ENCODE results near the gene GRIN1.

Gene GRIN1

DNA sequence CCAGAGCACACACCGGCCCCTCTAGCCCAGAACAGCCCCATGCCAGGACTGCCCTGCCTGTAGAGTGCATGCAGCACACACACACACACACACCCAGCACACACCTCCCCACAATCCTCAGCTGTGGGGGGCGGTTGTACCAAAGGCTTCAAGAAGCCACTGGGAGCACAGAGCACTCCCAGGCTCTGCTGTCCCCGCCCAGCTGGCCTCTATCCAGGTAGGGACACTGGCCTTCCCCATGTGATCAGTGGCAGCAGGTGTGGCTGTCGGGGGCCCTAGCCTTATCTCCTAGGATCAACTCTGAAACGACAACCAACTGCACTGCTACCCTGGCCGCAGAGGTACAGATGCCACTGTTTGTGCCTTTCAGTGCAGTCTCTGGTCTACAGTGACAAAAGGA, 47.4 kb downstream of the GRIN1 start:
- H3K4me3 ChIP-seq (ENCODE audit: low read length) = no peak overlapping the region
- no peak for TF ChIP-seq ZNF274 (IDR thresholded peaks at IDR 0.05; ENCODE audit: low read depth, low read length)

DNA sequence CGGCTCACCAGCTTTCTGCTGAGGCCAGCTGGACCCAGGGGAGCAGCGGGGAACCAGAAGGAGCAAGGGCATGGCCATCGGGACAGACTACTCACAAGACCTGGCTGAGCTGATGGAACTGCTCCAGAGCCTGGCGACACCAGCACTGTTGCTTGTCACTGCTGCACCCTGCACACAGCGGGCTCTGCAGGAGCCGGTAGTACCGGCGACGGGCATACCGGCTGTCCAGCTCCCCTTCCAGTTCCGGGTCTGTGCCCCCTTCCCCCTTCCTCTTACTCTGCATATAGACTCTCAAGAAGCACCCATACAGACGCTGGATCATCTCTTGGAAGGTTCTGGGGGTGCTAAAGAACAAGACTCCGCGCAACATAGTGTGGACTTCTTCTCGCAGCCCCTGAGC, 48.4 kb downstream of the GRIN1 start:
- peak overlapping the region; percentile 80 for H3K4me3 ChIP-seq (ENCODE audit: low read length)
- no peak for TF ChIP-seq ZNF274 (IDR thresholded peaks at IDR 0.05; ENCODE audit: low read depth, low read length)

DNA sequence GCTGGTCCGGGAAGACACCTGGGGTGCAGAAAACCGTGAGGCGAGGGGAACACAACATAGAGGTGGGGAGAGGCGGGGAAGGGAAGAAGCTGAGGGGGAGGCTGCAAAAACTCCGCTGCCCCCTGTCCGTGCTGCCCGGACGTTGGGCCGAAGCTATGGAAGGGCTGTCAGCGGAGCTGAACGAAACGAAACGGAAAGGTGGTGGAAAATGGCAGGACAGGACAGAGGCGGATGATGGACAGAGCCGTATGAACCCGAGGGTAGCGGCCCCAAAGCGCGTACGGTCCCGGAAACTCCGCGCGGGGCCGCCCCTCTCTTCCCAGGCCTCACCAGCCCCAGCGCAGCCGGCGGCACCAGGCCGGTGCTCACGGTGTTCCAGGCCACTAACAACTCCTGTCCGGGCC, 49.1 kb downstream of the GRIN1 start:
- peak overlapping the region; percentile 80 for H3K4me3 ChIP-seq (ENCODE audit: low read length)
- TF ChIP-seq ZNF274 (IDR thresholded peaks at IDR 0.05; ENCODE audit: low read depth, low read length) = no peak

DNA sequence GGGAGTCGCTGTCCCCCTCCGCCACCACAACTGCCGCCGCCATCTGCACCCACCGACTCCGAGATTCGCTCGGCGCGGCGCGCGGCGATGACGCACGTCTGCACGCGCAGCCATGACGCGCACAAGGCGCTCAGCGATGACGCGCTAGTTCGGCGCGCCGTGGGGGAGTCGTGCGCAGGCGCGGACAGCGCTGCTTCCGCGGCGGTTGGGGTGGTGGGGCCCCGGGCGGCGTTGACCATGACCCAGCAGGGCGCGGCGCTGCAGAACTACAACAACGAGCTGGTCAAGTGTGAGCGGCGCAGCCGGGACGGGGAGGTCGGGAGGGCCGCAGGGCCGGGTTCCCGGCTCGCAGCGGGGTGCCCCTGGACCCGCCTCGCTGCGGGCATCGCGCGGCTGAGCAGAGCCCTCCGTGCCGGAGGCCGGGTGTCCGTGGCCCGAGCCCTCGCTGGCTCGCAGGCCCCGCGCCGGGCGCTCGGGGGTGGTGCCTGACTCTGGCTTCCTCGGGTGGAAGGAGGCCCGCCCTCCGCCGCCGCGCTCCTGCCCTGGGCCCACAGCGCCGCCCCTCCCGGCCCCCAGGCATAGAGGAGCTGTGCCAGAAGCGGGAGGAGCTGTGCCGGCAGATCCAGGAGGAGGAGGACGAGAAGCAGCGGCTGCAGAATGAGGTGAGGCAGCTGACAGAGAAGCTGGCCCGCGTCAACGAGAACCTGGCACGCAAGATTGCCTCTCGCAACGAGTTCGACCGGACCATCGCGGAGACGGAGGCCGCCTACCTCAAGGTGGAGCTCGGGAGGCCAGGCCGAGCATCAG, 49.7 kb downstream of the GRIN1 start, which contains the start of the genes ANAPC2 and SSNA1:
Gene ANAPC2 (minus strand): TSS at position 71 of the 807 bp plus-strand sequence. CDS start 28 bp downstream, at position 43.
Gene SSNA1 (plus strand): TSS at position 187 of the 807 bp plus-strand sequence. CDS start 51 bp downstream, at position 238.
- H3K4me3 ChIP-seq (ENCODE audit: low read length) = peak within 1 kb of the TSS; percentile 80
- no peak for TF ChIP-seq ZNF274 (IDR thresholded peaks at IDR 0.05; ENCODE audit: low read depth, low read length)

DNA sequence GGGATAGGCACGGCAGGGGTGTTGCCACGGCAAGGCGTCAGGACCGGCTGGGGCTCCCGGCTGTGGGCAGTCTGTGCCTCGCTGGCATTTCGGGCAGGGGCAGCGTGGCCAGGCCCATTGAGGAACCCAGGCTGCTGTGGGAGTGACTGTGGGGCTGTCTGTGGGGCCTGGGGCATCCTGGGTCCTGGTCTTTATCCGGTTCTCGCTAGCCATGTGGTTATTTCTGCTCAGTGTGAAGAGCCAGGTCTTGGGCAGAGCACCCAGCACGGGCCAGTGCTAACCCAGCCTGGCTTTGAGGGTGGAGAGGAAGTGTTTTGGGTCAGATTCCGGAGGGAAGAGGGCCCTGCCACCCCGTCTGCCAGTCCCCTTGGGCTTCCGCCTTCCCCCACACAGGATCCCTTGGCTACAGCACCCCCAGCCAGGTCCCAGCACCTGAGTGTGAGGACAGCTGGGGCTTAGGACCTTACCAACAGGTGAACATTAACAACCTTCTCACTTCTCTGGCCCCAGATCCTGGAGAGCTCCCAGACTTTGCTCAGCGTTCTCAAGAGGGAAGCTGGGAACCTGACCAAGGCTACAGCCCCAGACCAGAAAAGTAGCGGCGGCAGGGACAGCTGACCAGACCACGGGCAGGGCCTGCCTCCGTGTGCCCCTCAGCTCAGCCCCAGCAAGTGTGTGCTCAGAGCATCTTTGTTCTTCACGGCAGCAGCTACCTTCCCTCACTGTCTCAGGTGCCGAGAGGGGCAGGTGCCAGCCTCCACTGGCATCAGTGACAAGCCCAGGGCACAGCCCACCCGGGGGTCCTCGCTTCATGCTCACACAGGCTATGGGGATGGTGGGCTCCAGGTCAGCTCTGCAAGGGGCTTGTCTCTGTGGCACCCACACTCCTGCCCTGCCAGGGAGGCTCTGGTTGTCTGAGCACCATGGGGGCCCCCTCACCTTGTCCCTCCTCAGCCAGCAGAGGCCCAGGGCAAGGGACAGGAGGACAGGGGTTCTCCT, 50.6 kb downstream of the GRIN1 start:
- H3K4me3 ChIP-seq (ENCODE audit: low read length) = peak overlapping the region; percentile 80; the same call in 1 of the 2 replicates
- no peak for TF ChIP-seq ZNF274 (IDR thresholded peaks at IDR 0.05; ENCODE audit: low read depth, low read length)

DNA sequence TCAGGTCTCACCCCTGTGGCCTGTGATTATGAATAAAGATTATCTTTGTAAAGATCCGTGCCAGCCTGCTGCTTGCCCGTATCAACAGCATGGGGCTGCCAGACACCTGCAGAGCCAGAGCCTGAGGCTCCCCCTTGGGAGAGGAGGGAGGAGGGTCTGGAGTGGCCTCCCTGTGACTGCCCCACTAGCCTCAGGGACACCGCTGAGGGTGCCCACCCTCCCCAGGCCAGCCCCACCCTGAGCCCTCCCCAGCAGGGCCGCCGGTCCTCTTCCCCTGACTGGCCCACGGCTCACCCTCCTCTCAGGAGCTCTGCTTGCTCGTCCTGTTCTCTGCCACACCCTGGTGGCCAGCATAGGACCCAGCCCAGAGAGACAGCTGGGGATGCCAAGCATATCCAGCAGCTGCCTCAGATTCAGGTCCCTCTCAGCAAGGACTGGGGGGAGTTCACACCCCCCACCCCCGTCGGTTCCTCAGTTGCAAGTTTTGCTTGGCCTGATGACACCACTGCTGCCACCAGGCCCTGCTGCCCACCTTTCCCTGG, 51.4 kb downstream of the GRIN1 start:
- TF ChIP-seq ZNF274 (IDR thresholded peaks at IDR 0.05; ENCODE audit: low read depth, low read length) = no peak
- H3K4me3 ChIP-seq (ENCODE audit: low read length) = no peak overlapping the region

DNA sequence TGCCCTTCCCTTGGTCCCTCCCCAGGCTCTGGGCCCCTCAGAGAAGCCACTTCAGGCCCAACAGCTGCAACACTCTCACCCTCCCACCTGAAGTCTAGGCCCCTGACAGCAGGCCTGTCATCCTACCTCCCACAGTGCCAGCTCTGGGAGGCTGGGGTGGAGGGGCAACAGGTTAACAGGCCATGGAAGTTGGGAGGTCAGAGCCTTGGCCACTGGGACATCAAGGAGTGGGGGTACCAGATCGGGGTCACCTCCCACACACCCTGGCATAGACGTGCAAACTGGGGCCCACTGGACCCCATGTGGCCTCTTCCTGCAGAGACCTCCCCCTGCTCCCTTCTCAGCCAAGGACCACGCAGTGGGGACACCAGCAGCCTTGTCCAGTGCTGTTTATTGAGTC, 52.3 kb downstream of the GRIN1 start:
- H3K4me3 ChIP-seq (ENCODE audit: low read length) = no peak overlapping the region

DNA sequence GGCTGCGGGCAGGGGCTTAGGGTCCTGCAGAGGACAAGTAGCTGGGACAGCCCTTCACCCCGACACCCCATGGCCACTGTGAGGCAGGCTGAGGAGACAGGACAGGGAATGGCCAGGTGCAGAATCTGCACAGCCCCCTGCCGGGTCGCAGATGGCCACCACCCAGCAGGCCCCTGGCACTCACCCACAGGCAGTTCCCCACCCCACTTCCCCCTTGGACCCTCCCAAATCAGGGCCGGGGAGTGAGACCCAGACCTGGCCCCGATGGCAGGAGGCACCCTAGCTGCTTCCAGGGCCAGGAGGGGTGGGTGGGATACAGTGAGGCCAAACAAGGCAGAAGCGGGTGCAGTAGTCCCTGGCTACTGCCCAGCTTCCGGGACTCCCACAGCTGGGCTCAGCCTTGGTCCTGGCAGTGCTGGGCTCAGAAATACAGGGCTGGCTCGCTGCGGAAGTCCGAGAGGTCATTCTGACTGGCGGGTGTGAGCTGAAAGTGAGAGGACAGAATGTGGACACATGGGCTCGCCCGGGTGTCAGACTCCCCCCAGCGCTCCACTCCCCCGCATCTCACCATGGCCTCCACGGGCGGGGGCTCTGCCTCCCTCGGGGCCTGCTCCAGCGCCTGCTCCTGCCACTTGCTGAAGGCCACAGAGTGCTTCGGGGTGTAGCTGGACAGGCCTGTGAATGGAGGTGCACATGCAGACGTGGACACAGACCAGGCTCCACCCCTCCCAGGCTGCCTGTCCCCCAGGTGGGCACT, 52.9 kb downstream of the GRIN1 start:
- no peak overlapping the region for H3K4me3 ChIP-seq (ENCODE audit: low read length)
- TF ChIP-seq ZNF274 (IDR thresholded peaks at IDR 0.05; ENCODE audit: low read depth, low read length) = no peak

More for the DNA sequence above, 52.3 kb downstream of the GRIN1 start:
- no peak for TF ChIP-seq ZNF274 (IDR thresholded peaks at IDR 0.05; ENCODE audit: low read depth, low read length)

DNA sequence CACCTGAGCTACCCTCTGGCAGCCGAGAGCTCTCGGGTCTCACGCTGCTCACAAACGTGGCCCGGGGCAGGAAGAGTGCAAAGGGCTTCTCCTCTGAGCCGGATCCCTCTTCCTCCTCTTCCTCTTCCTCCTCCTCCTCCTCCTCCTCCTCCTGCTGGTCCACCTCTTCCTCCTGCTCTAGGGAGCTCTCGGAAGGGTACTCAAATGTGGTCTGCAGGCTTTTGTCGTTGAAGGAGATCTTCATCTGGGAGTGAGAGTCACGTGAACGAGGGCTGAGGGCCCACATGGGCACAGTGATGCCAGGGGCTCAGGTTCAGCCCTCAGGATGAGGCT, 53.5 kb downstream of the GRIN1 start:
- TF ChIP-seq ZNF274 (IDR thresholded peaks at IDR 0.05; ENCODE audit: low read depth, low read length) = no peak
- H3K4me3 ChIP-seq (ENCODE audit: low read length) = no peak overlapping the region

DNA sequence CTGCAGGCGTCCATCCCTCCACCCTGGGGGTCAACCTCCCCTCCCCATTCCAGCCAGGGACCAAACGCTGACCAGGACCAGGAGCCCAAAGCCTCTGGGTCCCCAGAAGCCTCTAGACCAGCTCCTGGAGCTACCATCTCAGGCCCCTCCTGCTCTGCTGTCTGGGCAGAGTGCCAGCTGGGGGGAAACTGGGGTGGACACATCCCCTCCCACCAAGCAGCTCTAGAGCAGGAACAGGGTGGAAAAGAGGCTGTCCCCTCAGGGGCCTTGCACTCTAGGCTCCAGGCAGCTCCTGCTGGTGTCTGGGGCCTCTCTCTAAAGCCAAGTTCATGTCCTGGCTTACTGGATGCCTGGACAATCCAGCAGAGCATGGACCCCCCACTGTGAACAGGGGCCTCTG, 53.9 kb downstream of the GRIN1 start:
- no peak for TF ChIP-seq ZNF274 (IDR thresholded peaks at IDR 0.05; ENCODE audit: low read depth, low read length)
- no peak overlapping the region for H3K4me3 ChIP-seq (ENCODE audit: low read length)

DNA sequence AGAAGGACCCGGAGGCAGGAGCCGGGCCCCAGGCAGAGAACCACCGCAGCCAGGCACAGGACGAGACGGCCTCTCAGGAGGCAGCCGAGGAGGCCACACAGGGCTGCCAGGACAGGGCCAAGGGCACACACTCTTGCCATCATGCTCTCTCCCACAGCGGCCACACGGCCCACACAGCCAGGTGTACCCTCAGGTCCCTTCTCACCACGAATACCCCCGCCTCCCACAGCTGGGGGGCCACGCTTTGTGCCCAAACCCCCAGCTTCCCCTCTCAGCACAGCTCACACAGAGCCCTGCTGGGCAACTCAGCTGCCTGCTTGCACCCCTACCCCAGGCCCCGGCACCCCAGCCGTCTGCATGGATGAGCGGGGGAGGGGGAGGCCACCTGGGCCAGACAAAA, 54.8 kb downstream of the GRIN1 start:
- H3K4me3 ChIP-seq (ENCODE audit: low read length) = no peak overlapping the region
- TF ChIP-seq ZNF274 (IDR thresholded peaks at IDR 0.05; ENCODE audit: low read depth, low read length) = no peak

DNA sequence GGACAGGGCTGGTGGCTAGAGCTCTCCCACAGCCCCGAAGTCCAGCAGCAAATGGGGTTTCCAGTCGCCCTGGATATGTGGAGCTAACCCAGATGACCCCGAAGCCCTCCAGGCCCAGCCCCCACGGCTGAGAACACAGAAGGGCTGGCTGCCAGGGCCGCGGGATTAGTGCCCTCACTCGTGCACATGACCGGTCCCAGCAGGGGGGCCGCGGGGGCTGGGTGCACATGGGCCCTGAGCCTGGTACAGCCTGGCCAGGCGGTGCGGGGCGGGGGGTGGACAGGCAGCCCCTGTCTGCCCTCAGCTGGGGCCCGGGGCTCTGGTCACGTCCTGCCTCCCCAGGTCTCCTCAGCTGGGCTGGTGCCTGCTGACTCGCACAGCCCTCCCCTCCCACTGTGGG, 55.4 kb downstream of the GRIN1 start:
- TF ChIP-seq ZNF274 (IDR thresholded peaks at IDR 0.05; ENCODE audit: low read depth, low read length) = no peak
- H3K4me3 ChIP-seq (ENCODE audit: low read length) = no peak overlapping the region

DNA sequence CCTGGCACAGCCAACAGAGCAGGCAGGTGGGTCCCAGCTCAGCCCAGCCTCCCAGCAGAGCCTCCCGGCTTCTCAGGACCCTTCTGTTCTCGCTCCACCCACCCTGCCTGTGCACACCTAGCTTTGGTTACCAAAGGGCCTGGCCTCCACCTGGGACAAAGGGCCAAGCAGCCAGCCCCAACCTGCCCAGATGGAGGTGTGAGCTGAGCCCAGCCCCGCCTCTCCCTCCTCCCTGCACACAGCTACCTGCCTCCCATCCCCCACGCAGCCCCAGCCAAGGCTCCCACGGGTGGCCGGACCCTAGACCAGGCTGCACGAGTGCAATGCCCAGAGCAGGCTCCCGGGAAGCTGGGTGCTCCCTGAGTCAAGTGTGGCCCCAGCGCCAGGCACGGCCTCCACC, 56.0 kb downstream of the GRIN1 start:
- TF ChIP-seq ZNF274 (IDR thresholded peaks at IDR 0.05; ENCODE audit: low read depth, low read length) = no peak

More for the DNA sequence above, 56.0 kb downstream of the GRIN1 start:
- no peak overlapping the region for H3K4me3 ChIP-seq (ENCODE audit: low read length)
